Mammary epithelial cell (primary cell): Measurements from ENCODE around the gene HOXB7.

Experiments
- EZH2 ChIP-seq: IDR thresholded peaks from 2 replicates; pipeline ENCODE4 v1.6.1; 2012; ENCODE audit warnings: low read length, inconsistent platforms, borderline replicate concordance
- TF ChIP-seq, protein P1 (sequence below), 2 donors: IDR thresholded peaks in 1 of 2; conservative IDR thresholded peaks in 1 of 2; 2 replicates each; pipeline ENCODE4 v1.5.1; 2011 to 2012; ENCODE audit warnings: inconsistent platforms in 2 of 2, low read length in 2 of 2, mild to moderate bottlenecking in 2 of 2, control low read depth in 1 of 2, low read depth in 1 of 2; ENCODE audit not compliant: insufficient read depth in 1 of 2; ENCODE audit errors: extremely low read depth in 1 of 2

DNA sequence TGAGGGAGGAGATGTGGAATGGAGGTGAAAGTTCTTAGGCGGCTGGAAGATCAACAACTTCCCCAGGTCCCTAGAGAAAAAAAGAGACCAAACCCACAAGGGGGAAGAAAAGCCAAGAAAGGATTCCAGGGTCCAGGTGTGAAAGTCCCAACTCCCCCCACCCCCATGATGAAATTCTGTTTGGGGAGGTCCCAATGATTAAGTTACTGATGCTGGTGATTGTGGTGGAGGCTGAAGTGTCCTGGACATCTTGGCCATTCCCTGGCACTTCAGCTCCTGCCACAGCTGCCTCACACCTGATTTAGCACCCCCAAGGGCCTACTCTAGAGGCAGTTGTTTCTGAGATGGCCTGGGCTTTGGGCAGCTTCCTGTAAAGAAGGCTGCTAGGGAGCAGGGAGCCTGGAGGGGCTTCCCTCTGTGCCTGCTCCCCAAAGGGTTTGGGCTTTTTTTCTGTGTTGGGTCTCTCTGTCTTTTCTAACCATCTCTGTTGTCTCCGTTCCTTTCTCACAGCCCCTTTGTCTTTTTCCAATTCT lies 45.7 kb downstream of the HOXB7 start:
- TF ChIP-seq, protein P1, sequence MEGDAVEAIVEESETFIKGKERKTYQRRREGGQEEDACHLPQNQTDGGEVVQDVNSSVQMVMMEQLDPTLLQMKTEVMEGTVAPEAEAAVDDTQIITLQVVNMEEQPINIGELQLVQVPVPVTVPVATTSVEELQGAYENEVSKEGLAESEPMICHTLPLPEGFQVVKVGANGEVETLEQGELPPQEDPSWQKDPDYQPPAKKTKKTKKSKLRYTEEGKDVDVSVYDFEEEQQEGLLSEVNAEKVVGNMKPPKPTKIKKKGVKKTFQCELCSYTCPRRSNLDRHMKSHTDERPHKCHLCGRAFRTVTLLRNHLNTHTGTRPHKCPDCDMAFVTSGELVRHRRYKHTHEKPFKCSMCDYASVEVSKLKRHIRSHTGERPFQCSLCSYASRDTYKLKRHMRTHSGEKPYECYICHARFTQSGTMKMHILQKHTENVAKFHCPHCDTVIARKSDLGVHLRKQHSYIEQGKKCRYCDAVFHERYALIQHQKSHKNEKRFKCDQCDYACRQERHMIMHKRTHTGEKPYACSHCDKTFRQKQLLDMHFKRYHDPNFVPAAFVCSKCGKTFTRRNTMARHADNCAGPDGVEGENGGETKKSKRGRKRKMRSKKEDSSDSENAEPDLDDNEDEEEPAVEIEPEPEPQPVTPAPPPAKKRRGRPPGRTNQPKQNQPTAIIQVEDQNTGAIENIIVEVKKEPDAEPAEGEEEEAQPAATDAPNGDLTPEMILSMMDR (conservative IDR thresholded peaks at IDR 0.05 in 1 of 2, IDR thresholded peaks at IDR 0.05 in 1 of 2; ENCODE audit: extremely low read depth in 1 of 2, insufficient read depth in 1 of 2, low read depth in 1 of 2, low read length in 2 of 2) = no peak
- TF ChIP-seq EZH2 = no peak
